GM21381 (cell line): ENCODE measurements around the gene C19orf25.
"Not testable (repeated sequence)": the region's sequence is repeated elsewhere in the genome, so short reads cannot be mapped to it uniquely, and the experiment has no call there.

Experiments
- ATAC-seq: cut with Tn5 transposase; IDR thresholded peaks from one replicate; pipeline ENCODE4 v1.9.1; 2021; ENCODE audit warnings: mild to moderate bottlenecking, moderate library complexity; ENCODE audit not compliant: unreplicated experiment

Gene C19orf25

DNA sequence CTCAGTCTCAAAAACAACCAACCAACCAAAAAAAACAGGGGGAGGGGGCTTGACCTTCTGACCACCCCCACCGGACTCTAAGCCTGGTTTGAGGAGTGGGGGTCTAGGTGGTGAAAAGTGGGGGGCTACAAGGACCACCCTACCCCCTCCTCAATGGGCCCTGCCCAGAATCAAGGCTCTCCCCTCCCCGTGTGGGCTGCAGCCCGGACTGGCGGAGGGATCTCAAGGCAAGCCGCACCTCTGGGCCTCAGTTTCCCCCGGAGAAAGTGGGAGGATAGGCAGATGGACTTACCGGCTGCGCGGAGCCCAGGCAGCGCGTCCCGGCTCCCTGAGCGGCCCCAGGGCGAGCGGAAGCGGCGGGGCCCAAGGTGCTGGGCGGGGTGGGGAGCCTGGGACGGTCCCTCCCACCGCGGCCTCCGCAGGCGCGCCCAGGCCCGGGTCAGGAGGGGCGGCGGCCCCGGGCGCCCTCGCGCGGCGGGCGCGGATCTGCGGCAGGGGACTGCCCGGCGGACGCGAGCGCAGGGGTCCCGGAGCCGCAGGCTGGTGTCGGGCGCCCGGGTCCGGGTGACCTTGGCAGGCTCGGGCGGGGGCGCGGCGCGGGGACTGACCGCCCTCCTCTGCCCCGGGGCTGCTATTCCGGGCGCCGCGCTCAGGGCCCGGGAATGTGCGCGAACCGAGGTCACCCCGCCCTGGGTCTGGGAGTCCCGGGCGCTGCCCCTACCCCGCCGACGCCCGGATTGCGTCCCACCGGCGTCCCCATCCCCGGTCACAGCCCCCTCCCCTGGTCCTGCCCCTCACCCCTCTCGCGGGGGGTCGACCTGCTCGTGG, 33.9 kb upstream of the C19orf25 start, which contains the start of gene ADAMTSL5:
Gene ADAMTSL5 (minus strand): TSS at position 349 of the 828 bp plus-strand sequence. CDS start 2,076 bp downstream, outside the sequence.
- ATAC-seq: no peak

DNA sequence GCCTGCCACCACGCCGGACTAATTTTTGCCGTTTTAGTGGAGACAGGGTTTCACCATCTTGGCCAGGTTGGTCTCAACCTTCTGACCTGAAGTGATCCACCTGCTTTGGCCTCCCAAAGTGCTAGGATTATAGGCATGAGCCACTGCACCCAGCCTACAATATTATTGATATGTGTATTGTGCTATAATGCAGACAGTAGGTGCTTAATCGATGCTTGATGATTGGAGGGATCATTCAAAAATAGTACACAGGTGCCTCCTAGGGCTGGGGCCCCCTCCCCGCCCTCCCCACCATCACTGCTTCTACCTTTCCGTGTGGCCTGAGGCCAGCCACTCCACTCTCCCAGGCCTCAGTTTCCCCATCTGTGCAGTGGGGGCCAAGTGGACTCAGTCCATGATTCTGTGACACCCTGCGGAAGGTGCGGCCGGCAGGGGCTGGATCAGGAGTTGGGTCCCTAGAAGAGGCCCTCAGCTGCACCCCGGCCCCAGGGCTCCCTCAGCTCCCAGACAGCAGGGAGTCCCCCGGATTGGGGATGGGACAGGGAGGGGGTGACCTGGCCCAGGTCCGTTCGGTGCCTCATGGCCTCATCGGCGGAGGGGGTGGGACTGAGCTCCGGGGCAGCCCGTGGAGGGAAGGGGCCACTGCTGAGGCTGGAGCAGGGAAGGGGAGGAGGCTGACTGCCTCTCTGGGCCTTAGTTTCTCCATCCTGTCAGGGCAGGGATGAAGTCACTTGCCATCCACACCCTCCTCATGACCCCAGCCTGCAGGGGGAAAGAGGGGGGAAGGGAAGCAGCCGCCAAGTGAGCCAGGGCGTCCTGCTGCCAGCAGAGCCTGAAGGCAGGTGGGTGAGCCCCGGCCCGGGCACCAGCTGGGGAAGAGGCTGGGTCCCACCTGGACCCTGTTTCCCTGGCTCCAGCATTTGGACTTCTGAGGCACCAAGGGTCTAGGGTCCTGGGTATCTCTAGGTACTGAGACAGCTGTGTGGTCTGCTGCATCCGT, 32.6 kb upstream of the C19orf25 start:
- no peak for ATAC-seq

DNA sequence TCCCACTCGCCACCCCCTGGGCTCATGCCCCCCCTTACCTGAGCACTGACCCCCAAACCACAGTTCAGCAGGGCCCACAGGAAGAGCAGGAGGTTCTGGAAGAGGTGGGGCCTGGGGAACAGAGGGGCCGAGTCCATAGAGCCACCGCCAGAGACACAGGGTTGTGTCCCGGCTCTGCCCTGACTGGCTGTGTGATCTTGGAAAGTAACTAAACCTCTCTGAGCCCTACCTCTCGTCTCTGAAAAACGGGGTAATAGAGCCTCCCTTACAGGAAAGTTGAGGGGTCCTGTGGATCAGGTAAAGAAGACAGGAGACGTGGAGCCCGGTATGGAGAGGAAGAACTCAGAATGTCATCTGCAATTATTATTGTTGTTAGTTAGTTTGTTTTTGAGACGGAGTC, 31.8 kb upstream of the C19orf25 start:
- ATAC-seq: no peak

DNA sequence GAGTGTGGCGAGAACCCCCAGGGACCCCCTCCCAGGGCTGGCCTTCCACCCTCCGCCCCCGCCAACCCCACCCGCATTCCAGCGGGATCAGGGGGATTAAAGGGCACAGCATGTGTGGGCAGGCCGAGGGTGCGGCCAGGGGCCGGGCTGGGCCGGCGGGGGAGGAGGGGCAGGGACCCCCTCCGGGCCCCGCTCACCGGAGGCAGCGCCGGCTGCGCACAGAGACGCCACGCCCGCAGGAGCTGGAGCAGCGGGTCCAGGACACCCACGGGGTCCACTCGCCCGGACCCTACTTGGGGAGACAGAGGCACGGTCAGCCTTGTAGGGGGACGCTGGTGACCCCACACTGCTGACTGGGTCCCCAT, 31.4 kb upstream of the C19orf25 start:
- no peak for ATAC-seq

DNA sequence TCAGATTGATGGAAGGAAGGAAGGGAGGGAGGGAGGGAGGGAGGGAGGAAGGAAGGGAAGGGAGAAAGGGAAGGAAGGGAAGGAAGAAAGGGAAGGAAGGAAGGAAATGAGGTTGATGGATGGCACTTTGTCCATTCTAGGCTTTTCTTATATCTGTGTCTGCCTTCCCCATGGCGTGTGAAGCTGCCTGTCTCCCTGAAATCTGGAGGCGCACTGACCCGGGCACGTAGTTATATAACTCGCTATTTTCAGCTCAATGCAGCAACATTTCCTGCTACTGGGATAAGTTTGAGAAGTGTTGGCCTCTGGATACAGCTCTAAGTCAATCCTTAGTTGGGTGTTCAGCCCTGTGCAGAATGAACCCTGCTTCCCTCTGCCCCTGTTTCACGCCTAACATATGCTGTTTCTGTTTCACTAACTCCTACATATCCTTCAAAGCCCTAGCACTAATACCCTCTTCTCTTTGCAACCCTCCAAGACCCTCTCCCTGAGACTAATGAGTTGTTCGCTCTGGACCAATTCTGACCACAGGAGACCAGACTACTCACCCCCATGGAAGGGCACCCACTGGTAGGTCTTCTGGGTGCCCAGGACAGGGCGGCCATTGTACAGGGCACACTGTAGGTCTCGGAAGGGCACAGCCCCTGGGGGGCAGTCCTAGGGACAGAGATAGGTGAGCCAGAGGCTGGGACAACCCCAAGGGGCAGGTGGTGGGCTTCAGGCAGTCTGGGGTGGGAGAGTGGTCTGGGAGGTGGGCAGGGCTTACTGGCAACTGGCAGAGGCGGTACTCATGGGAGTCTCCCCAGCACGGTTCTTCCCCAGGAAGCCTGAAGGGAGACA, 30.8 kb upstream of the C19orf25 start:
- no peak for ATAC-seq

DNA sequence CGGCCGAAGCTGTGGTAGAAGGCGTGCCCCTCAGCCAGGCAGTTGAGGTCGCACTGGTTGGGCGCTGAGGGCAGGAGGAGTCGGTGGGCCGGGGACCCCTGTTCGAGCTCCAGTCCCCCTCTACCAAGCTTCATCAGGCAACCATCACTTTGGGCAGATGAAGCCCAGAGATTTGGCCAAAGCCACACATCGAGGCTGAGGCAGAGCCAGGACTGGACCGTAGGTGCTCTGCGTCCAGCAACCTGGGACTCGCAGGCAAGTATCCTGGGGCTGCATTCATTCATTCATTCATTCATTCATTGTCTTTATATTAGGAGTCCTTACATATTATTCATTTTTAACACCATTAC, 29.5 kb upstream of the C19orf25 start:
- ATAC-seq: no peak

DNA sequence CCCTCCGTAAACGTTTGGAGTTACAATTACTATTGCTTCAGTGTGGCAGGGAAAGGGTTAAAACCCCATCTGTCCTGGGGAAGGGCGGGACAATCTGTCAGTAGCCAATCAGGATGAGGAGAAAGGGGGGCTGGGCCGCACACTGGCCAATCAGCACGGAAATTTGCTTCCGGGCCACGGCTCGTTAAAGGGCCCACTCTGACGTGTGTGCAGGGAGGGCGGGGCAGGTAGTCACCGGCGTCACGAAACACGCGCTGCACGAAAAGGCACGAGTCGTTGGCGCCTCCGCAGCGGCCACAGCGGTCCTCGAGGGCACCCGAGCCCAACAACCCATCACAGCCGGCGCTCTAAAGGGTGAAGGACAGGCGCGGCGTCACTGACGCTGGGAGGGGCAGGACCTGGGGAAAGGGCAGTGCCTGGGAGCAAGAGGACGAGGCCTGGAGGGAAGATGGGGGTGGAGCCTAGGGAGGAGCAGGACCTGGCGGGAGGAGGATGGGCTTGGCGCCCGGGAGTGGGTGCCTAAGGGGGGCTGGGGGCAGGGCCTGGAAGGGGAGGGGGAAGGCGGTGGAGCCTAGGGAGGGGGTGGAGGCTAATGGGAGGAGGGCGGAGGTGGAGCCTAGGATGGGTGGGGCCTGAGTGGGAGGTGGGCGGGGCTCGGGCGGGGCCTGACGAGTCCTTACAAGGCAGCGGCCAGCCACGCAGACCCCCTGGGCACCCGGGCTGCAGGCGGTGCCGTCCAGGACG, 28.9 kb upstream of the C19orf25 start:
- peak; percentile 78 for ATAC-seq

DNA sequence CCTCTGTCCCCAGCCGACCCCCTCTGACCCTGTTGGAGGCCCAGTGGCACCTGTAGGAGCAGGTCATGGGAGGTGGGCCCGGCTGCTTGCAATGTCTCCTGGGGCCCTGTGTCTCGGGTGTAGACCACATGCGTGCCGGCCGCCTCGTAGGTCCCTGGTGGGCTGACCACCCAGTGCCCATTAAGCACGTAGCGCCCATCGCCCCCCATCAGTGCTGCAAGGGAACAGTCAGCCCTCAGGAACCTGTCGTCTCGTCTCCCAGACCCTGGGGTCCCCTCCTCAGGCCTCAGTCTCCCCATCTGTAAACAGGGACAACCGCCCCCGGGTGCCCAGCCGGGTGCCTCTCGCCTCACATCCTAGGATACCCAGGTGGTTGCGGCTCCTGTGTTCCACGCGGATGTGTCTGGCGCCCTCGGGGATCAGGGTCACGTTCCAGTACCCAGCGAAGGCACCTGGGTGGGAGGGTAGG, 28.2 kb upstream of the C19orf25 start:
- ATAC-seq: no peak

DNA sequence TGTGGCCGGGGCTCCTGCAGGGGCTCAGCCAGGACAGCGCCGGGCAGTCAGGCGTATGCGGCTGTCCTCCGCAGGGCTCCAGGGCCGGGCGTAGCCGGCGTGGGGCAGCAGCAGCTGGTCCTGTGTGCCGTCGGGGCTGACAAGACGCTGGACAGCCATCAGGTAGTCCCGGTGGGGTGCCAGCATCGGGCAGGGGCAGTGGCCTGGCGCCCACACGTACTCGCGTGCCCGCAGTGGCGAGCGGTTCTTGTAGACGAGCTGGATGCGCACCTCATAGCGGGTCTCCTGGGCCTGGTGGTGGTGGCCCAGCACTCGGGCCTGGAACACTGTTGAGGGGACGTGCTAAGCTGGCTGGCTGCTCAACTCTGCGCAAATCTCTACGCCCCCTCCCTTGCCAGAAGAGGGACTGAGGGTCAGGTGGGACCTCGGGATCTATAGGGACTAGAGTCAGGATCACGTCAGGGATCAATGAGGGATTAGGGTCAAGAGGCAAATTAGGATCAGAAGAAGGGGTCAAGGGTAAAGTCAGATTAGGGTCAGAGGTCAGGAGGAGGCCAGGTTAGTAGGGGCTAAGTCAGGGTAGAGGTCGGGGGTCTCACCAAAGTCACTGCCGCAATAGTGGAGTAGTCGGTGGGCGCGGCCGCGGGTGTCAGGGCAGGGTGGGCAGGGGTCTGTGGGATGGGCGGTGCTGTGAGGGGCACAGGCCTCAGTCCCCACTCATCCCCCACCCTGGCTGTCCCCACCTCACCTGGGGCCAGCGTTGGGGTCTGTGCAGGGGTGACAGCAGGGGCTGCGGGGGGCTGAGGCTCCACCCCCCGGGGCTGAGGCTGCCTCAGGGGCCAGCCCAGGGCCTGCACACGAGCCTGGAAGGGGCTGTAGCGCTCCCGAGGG, 27.2 kb upstream of the C19orf25 start:
- ATAC-seq: no peak

DNA sequence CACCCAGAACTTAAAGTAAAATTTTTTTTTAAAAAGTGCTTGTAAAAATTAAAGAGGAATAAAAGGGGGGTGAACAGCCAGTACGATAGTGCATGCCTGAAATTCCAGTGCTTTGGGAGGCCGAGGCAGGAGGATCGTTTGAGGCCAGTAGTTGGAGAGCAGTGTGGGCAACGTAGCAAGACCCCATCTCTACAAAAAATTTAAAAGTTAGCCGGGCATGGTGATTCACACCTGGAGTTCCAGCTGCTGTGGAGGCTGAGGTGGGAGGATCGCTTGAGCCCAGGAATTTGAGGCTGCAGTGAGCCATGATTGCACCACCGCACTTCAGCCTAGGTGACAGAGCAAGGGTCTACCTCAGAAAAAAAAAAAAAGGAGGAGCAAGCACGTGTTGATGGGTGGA, 26.0 kb upstream of the C19orf25 start:
- no peak for ATAC-seq

DNA sequence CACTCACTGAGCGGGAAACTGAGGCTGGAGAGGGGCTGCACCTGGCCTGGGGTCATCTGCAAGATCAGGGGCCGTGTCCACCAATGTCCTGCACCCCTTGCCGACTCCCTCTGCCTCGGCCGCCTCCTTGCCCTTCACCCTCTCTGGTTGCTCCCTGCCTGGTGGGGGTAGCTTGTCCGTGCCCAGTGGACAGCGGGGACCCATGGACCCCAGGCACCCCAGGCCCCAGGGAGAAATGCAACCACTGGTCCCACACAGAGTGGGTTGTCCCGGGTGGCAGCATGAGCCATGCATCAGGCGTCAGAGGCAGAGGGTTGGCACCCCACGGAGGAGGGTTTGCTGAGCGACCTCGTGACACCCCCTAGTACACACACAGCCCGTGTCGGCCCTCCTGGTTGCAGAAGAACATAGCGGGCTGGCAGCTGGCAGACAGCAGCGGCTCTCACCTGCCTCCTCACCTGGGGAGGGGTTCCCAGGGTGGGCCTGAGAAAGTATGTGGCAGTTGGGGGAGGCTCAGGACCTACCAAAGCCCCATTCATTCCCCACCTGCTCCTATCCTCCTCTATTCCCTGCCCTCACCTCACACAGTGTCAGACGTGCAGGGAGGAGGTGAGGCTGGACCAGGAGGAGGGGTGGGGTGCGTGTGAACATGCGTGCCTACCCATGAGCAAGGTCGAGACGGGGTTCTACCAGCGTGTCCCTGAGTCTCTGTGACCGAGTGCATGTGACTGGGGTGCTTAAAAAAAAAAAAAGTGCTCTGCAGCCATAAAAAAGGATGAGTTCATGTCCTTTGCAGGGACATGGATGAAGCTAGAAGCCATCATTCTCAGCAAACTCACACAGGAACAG, 25.1 kb upstream of the C19orf25 start:
- no peak for ATAC-seq

DNA sequence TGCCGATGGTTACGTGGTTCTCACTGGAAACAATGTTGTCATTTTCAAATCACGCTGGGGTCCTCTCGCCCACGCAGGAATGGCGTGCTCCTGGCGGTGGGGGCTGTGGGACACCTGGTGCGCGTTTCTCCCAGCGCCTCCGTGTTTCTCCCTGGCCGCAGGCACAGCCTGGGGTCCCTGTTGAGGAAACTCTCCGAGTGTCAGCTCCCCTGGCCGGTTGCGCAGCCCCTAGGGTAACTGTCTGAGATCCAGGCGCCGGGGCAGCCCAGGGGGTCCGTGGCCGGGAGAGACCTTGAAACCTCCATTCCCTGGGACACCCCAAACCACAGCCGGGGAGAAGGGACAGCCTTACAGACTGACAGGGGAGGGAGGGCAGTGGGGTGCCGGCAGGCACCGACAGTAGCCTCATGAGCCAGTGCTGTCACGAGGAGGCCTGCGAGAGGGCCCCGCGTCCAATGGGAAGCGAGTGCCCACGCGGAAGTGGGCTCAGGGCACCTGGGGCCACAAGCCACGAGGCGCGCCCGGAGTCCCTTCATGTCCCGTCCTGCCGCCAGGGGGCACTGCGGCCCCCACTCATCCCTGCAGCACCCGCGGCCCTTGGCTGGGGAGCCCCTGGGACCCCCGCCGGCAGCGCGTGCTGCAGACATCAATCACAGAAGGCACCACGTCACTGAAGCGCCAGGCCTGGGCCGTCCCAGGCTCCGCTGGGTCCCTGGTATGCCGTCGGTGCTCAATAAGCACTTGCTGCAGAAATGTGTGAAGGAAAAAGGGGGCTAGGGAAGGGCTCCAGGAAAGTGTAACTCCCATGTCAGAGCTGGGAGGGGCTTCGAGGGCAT, 24.3 kb upstream of the C19orf25 start:
- no peak for ATAC-seq

DNA sequence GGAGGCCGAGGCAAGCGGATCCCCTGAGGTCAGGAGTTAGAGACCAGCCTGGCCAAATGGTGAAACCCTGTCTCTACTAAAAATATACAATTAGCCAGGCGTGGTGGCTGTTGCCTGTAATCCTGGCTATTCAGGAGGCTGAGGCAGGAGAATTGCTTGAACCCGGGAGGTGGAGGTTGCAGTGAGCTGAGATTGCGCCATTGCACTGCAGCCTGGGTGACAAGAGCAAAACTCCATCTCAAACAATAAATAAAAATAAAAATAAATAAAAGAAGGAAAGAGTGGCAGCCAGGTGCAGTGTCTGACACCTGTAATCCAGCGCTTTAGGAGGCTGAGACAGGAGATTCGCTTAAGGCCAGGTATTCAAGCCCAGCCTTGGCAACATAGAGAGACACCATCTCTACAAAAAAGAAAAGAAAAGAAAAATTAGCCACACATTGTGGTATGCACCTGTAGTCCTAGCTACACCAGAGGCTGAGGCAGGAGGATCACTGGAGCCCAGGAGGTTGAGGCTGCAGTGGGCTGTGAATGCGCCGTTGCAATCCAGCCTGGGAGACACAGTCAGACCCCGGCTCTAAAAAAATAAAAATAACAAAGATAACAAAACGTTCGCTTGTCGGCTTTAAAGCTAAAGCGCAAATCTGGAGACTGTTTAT, 23.5 kb upstream of the C19orf25 start:
- ATAC-seq: no peak

DNA sequence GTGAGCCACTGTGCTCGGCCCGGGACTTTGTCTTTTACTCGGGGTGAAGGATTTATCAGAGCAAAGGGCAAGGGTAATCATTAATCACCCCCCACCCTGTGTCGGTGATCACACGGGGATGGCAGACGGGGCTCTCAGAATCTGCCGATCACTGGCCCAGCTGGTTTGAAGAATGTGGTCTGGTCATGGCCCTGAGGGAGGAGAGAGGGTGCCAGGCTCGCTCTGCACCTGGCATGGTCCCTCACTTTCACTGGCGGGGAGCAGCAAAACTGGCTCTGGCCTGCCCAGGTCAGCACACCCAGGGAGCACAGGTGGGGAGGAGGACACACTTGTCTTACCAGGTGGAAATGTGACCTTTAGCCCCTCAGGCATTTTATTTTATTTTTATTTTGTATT, 22.2 kb upstream of the C19orf25 start:
- ATAC-seq: no peak

DNA sequence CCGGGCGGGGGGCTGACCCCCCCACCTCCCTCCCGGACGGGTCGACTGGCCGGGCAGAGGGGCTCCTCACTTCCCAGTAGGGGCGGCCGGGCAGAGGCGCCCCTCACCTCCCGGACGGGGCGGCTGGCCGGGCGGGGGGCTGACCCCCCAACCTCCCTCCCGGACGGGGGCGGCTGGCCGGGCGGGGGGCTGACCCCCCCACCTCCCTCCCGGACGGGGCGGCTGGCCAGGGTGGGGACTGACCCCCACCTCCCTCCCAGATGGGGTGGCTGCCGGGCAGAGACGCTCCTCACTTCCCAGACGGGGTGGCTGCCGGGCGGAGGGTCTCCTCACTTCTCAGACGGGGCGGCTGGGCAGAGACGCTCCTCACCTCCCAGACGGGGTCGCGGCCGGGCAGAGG, 20.2 kb upstream of the C19orf25 start:
- not testable (repeated sequence) for ATAC-seq

DNA sequence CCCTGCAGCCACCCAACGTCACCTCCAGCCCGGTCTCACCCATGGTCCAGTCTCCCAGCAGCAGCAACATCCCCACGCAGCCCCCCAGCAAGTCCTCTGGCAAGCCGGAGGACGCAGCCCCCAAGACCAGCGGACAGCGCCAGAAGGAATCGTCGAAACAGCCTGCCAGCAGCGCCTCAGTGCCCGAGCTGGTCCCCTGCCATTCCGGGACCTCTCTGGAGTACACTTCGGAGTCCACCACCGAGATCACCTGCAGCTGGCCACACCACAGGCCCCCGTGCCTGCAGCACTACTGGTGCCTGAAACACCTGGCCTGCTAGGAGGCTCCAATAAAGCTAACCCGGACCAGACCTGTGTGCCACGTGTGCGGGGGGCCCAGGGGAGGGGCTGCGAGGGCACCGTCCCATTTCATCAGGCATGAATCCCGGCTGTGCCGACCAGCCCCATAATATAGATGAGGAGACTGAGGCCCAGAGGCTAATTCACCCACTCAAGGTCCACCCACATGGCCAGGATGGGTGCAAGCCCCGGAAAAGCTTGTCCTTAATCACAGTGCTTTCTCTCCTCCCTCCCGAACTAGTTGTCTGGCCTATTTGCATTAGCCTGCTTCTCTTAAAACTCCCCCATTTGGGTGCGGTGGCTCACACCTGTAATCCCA, 18.7 kb upstream of the C19orf25 start:
- ATAC-seq: no peak
